Kidney (tissue), 14 donors: ENCODE measurements around the gene NOTCH1. TPM values are rescaled to one million over a fixed set of nuclear protein-coding genes. Genes with fewer than 3 reads are reported as not detected.

Source experiments
- DNase-seq, 5 donors: peaks; one replicate each; pipeline ENCODE4 v3.0.0-alpha.2; 2013 to 2020
- FAIRE-seq: peaks from 2 replicates; lab custom pipeline; 2012; peaks lifted over from hg19 to GRCh38; lab: Jason Lieb, UNC
- H3K27ac ChIP-seq, 2 donors: one replicate each; pipeline ENCODE4 v1.7.0; 2013; ENCODE audit warnings: low read depth in 2 of 2, low read length in 2 of 2, inconsistent platforms in 1 of 2
- H3K27me3 ChIP-seq: one replicate; pipeline ENCODE4 v1.7.1; 2013; ENCODE audit warnings: low read length, inconsistent platforms; ENCODE audit not compliant: control insufficient read depth, insufficient read depth
- H3K36me3 ChIP-seq, 3 donors: one replicate each; pipeline versions ENCODE4 v1.7.0 to v1.7.1; 2013; ENCODE audit warnings: low read length in 3 of 3, control low read depth in 1 of 3, inconsistent platforms in 1 of 3; ENCODE audit not compliant: insufficient read depth in 3 of 3, control insufficient read depth in 2 of 3
- H3K4me1 ChIP-seq, 3 donors: one replicate each; pipeline versions ENCODE4 v1.7.0 to v1.7.1; 2013; ENCODE audit warnings: low read length in 3 of 3, inconsistent platforms in 1 of 3, low read depth in 1 of 3; ENCODE audit not compliant: control insufficient read depth in 2 of 3, insufficient read depth in 2 of 3
- H3K4me3 ChIP-seq, 3 donors: one replicate each; pipeline versions ENCODE4 v1.7.0 to v1.8.1; 2013; ENCODE audit warnings: low read length in 3 of 3, control low read depth in 1 of 3, inconsistent platforms in 1 of 3
- H3K9ac ChIP-seq, 3 donors: one replicate each; pipeline versions ENCODE4 v1.7.0 to v1.7.1; 2013; ENCODE audit warnings: low read length in 3 of 3, control low read depth in 1 of 3, inconsistent platforms in 1 of 3
- H3K9me3 ChIP-seq, 3 donors: one replicate each; pipeline versions ENCODE4 v1.7.0 to v1.7.1; 2013; ENCODE audit warnings: low read length in 3 of 3, control low read depth in 1 of 3, inconsistent platforms in 1 of 3; ENCODE audit not compliant: control insufficient read depth in 2 of 3, insufficient read depth in 1 of 3
- intact Hi-C: fragments of 100-400 bp; cut with DNase I; formaldehyde crosslinking; loops from one replicate; pipeline ENCODE4 v1.11.1; 2022
- polyA plus RNA-seq: library from polyadenylated mRNA; stranded (reverse); fragments of 350-450 nt; fragmentation: Illumina TruSeq; extraction: RNeasy Lipid Tissue Mini Kit (QIAGEN cat#74804); gene quantifications from one replicate; pipeline ENCODE4 v1.2.3, GENCODE V29; 2014; ENCODE audit warnings: low read depth, low replicate concordance; ENCODE audit not compliant: insufficient read depth
- total RNA-seq: library from RNA; stranded (reverse); fragmentation: NEBNext Ultra II Directional; extraction: Animal tissue kit (Norgen Biotek cat#: 25700); gene quantifications from one replicate; pipeline ENCODE4 v1.2.1, GENCODE V29; 2021
- TF ChIP-seq, protein P1 (sequence below): IDR thresholded peaks from 3 replicates; pipeline ENCODE4 v1.5.1; 2012; ENCODE audit warnings: mild to moderate bottlenecking, moderate library complexity, borderline replicate concordance; ENCODE audit not compliant: insufficient read depth; ENCODE audit errors: extremely low read depth
- donor health status: control.
- donor health status: control.
- donor health status: control.
- donor health status: control.
- donor health status: control.
- donor health status: DM: yes; HTN: yes; CAD: no.
- donor health status: Normal renal cell carcinoma (clear cell type).

The NOTCH1 gene
- total and polyA plus RNA-seq, 2 donors from 2014 or later: 6.5 to 77.2 TPM

DNA sequence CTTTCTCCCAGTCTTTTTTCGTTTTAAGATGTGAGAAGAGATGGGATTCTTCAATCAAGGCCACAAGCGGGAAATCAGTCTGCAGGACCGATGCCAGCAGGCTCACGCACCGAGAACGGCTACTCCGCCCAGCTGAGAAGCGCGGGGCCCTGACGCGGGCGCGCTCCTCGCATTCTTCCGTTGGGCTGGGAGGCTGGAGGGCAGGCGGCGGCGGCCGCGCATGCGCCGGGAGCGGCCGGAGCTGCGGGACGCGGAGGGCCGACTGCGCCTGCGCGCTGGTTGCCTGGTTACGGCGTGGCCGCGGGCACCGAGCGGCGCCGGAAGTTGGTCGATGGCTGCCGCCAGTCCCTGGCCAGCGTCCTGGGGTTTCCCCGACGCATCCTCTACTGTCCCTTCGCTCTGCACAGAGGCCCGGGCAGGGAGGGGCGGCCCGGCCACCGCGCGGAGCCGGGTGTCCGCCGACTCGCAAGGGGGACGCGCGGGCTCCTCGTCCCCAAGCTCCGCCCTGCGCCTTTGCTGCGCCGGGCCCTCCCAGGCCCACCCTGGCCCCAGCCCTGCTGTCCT lies 62.2 kb downstream of the NOTCH1 start:
- peak overlapping the region; percentile 58 to 88 (median 77) for H3K9ac ChIP-seq
- intact Hi-C loops: no loop called here
- H3K36me3 ChIP-seq: no peaks in the 10 kb centered on the region
- peak; percentile 94 to 98 (median 97) for DNase-seq
- TF ChIP-seq, protein P1, sequence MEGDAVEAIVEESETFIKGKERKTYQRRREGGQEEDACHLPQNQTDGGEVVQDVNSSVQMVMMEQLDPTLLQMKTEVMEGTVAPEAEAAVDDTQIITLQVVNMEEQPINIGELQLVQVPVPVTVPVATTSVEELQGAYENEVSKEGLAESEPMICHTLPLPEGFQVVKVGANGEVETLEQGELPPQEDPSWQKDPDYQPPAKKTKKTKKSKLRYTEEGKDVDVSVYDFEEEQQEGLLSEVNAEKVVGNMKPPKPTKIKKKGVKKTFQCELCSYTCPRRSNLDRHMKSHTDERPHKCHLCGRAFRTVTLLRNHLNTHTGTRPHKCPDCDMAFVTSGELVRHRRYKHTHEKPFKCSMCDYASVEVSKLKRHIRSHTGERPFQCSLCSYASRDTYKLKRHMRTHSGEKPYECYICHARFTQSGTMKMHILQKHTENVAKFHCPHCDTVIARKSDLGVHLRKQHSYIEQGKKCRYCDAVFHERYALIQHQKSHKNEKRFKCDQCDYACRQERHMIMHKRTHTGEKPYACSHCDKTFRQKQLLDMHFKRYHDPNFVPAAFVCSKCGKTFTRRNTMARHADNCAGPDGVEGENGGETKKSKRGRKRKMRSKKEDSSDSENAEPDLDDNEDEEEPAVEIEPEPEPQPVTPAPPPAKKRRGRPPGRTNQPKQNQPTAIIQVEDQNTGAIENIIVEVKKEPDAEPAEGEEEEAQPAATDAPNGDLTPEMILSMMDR: no peak
- H3K9me3 ChIP-seq: no peaks in the 10 kb centered on the region
- H3K27ac ChIP-seq: peak overlapping the region; percentile 100
- peak overlapping the region; percentile 71 to 77 (median 76) for H3K4me3 ChIP-seq
- no peaks in the 10 kb centered on the region for H3K27me3 ChIP-seq
- H3K4me1 ChIP-seq: peaks cover 0 to 28% (median 17%) of the 10 kb centered on the region in 3 donors
- FAIRE-seq: no peak

GRCh38 chr9:136482793-136483588 lies 62.9 kb downstream of the NOTCH1 start, which contains the start of gene SEC16A:
SEC16A (minus strand) TSS chr9:136483040; CDS start chr9:136477615, 5,425 bp downstream.
- TF ChIP-seq, protein P1: no peak
- DNase-seq: peak; percentile 99 to 100 (median 100)
- Histone ChIP-seq H3K9me3 (no peaks in the 10 kb centered on the region), H3K27me3 (no peaks in the 10 kb centered on the region), H3K9ac (peak within 1 kb of the TSS; percentile 58 to 88 (median 77)), H3K4me3 (peak within 1 kb of the TSS; percentile 71 to 88 (median 76)), H3K36me3 (no peaks in the 10 kb centered on the region), H3K4me1 (peaks cover 0 to 23% (median 17%) of the 10 kb centered on the region in 3 donors), H3K27ac (peak within 1 kb of the TSS; percentile 100)
- no peak for FAIRE-seq
- intact Hi-C loops: no loop called here

DNA sequence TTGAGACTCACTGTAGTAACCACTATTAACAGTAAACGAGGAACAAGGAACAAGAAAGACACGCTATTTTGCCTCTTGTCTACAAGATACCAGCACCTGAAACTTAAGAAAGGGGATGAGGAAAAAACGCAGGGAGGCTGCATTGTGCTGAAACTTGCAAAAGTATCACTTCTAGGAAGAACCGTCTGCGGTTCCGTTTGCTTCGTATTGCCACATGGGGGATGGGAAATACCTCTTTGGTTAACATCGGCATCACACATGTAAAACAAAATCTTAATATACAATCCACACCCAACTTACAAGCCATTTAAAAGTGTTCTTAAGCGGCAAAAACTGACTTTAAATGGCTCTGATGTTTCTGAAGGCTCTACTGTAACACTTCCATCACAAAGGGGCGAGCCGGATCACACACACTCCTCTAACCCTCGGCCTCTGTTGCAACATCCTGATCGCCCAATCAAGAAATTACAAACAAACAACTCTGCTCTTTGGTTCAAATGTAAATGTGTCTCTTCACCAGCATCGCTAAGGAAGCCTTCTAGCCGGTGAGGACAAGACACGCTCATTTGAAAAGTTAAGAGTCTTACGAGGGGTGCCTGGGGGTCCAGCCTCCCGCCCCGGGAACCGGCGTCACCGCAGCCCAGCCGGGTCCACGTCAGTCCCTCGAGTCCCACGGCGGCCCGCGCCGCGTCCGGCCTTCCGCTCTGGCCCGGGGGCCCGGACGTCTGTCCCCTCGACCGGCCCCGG lies 63.6 kb downstream of the NOTCH1 start:
- intact Hi-C loops: no loop called here
- DNase-seq (peak in 2 of 5 donors; percentile 45 to 52), FAIRE-seq (no peak)
- no peaks in the 10 kb centered on the region for H3K9me3 ChIP-seq
- H3K36me3 ChIP-seq: peaks cover 0 to 6% (median 3%) of the 10 kb centered on the region in 3 donors
- TF ChIP-seq, protein P1: no peak
- H3K9ac ChIP-seq: peak overlapping the region; percentile 19 to 71 (median 56)
- peak overlapping the region; percentile 40 to 88 (median 70) for H3K4me3 ChIP-seq
- H3K27ac ChIP-seq: peak overlapping the region; percentile 96 to 97
- peaks cover 0 to 23% (median 17%) of the 10 kb centered on the region in 3 donors for H3K4me1 ChIP-seq
- no peaks in the 10 kb centered on the region for H3K27me3 ChIP-seq
